Neural crest cell (in vitro differentiated cells): ENCODE measurements around the gene HECW1. TPM values are rescaled to one million over a fixed set of nuclear protein-coding genes. Genes with fewer than 3 reads are reported as not detected.
A peak's percentile ranks its signal among the peaks of the same experiment; 100 is the strongest.

Source experiments
- DNase-seq: peaks from one replicate; pipeline ENCODE4 v3.0.0; 2021; ENCODE audit warnings: low read depth, mixed read lengths, low spot score
- H3K27ac Mint-ChIP-seq: one replicate; pipeline ENCODE4 v1.8.0; 2021; ENCODE audit warnings: mild to moderate bottlenecking, mixed read lengths; ENCODE audit not compliant: unreplicated experiment
- H3K27me3 Mint-ChIP-seq: 2 replicates; pipeline ENCODE4 v1.8.0; 2021; ENCODE audit warnings: low read depth, mild to moderate bottlenecking, mixed read lengths
- H3K36me3 Mint-ChIP-seq: 2 replicates; pipeline ENCODE4 v1.8.0; 2021; ENCODE audit warnings: low read depth, mild to moderate bottlenecking, mixed read lengths
- H3K4me1 Mint-ChIP-seq: 2 replicates; pipeline ENCODE4 v1.8.0; 2021; ENCODE audit warnings: mixed read lengths
- H3K4me3 Mint-ChIP-seq: one replicate; pipeline ENCODE4 v1.8.0; 2021; ENCODE audit warnings: mild to moderate bottlenecking, mixed read lengths
- H3K9me3 Mint-ChIP-seq: 2 replicates; pipeline ENCODE4 v1.8.0; 2021; ENCODE audit warnings: mixed read lengths
- CTCF ChIP-seq: fragments of 200-600 bp; sonication (generic); conservative IDR thresholded peaks from 2 replicates; pipeline ENCODE4 v1.5.0; 2021; ENCODE audit warnings: antibody characterized with exemption, mild to moderate bottlenecking
- total RNA-seq: library from RNA; stranded (reverse); gene quantifications from 2 replicates; pipeline ENCODE4 v1.2.1, GENCODE V29; 2021

HECW1 gene
- total RNA-seq, 1 donor from 2014 or later, result 3.6 TPM

- DNase-seq, result no peak
- Mint-ChIP-seq H3K4me3 (no peak overlapping the region), H3K27me3 (no peaks in the 10 kb centered on the region), H3K27ac (no peak overlapping the region), H3K4me1 (peaks cover 9% of the 10 kb centered on the region), H3K36me3 (peaks cover 14% of the 10 kb centered on the region), H3K9me3 (peaks cover 10% of the 10 kb centered on the region)
- TF ChIP-seq CTCF, result no peak
These were observed 171.3 kb downstream of the HECW1 start for GRCh38 chr7:43283706-43284105.

- H3K36me3 Mint-ChIP-seq, result peaks cover 15% of the 10 kb centered on the region
These were observed 177.4 kb downstream of the HECW1 start for GRCh38 chr7:43289826-43290225.

GRCh38 chr7:43290978-43291377 is 178.5 kb downstream of the HECW1 start:
- H3K4me3 Mint-ChIP-seq, result no peak overlapping the region
- H3K4me1 Mint-ChIP-seq, result peaks cover 34% of the 10 kb centered on the region
- H3K36me3 Mint-ChIP-seq, result peaks cover 10% of the 10 kb centered on the region
- TF ChIP-seq CTCF, result no peak
- peaks cover 16% of the 10 kb centered on the region for H3K9me3 Mint-ChIP-seq
- no peaks in the 10 kb centered on the region for H3K27me3 Mint-ChIP-seq
- H3K27ac Mint-ChIP-seq, result no peak overlapping the region
- DNase-seq, result no peak

More at GRCh38 chr7:43289826-43290225, 177.4 kb downstream of the HECW1 start:
- Mint-ChIP-seq H3K9me3 (peaks cover 16% of the 10 kb centered on the region), H3K27ac (peak overlapping the region; percentile 27), H3K4me1 (peaks cover 24% of the 10 kb centered on the region), H3K4me3 (no peak overlapping the region), H3K27me3 (no peaks in the 10 kb centered on the region)
- no peak for DNase-seq
- no peak for TF ChIP-seq CTCF

GRCh38 chr7:43291789-43292188 is 179.3 kb downstream of the HECW1 start:
- H3K4me3 Mint-ChIP-seq, result no peak overlapping the region
- no peak for DNase-seq
- peaks cover 42% of the 10 kb centered on the region for H3K4me1 Mint-ChIP-seq
- peaks cover 13% of the 10 kb centered on the region for H3K9me3 Mint-ChIP-seq
- H3K27ac Mint-ChIP-seq, result no peak overlapping the region
- H3K36me3 Mint-ChIP-seq, result peaks cover 5% of the 10 kb centered on the region
- no peak for TF ChIP-seq CTCF
- no peaks in the 10 kb centered on the region for H3K27me3 Mint-ChIP-seq

GRCh38 chr7:43292384-43292783 is 179.9 kb downstream of the HECW1 start:
- Mint-ChIP-seq H3K27ac (no peak overlapping the region), H3K27me3 (no peaks in the 10 kb centered on the region), H3K9me3 (peaks cover 9% of the 10 kb centered on the region), H3K36me3 (peaks cover 2% of the 10 kb centered on the region), H3K4me1 (peaks cover 48% of the 10 kb centered on the region), H3K4me3 (no peak overlapping the region)
- no peak for DNase-seq
- TF ChIP-seq CTCF, result no peak
